Muscle of leg (tissue), 11 donors: ENCODE measurements around the gene MEN1. TPM values are rescaled to one million over a fixed set of nuclear protein-coding genes. Genes with fewer than 3 reads are reported as not detected.

Experiments used
- DNase-seq: peaks from one replicate; pipeline ENCODE4 v3.0.0; 2013
- H3K27ac ChIP-seq: one replicate; pipeline ENCODE4 v1.5.1; 2013; ENCODE audit warnings: mild to moderate bottlenecking, low read length, control low read depth
- H3K27me3 ChIP-seq: one replicate; pipeline ENCODE4 v1.6.1; 2013; ENCODE audit warnings: low read length; ENCODE audit not compliant: control insufficient read depth, insufficient read depth
- H3K36me3 ChIP-seq: one replicate; pipeline ENCODE4 v1.6.1; 2013; ENCODE audit warnings: low read length; ENCODE audit not compliant: control insufficient read depth, insufficient read depth
- H3K4me1 ChIP-seq: one replicate; pipeline ENCODE4 v1.6.1; 2013; ENCODE audit warnings: low read length; ENCODE audit not compliant: control insufficient read depth, insufficient read depth
- H3K4me3 ChIP-seq: one replicate; pipeline ENCODE4 v1.5.1; 2013; ENCODE audit warnings: low read length, control low read depth
- H3K9me3 ChIP-seq: replicated peaks from 2 replicates; pipeline ENCODE4 v1.6.1; 2013; ENCODE audit warnings: low read depth, low read length; ENCODE audit not compliant: control insufficient read depth
- WGBS: methylation state at CpG from one replicate; pipeline ENCODE4 v1.1.5; 2013; ENCODE audit warnings: missing lambda C conversion rate; ENCODE audit not compliant: insufficient coverage; 5-methylcytosine and 5-hydroxymethylcytosine counted together
- polyA plus RNA-seq, 8 donors: library from polyadenylated mRNA; unstranded; fragments of 120-200 nt; gene quantifications; one replicate each; pipeline versions ENCODE4 v1.2.1 to v1.2.3, GENCODE V29; 2013; ENCODE audit warnings: inconsistent platforms in 1 of 8, low replicate concordance in 1 of 8; ENCODE audit not compliant: insufficient read length in 8 of 8, insufficient read depth in 1 of 8
- total RNA-seq: library from RNA; stranded (reverse); fragments of 120-200 nt; gene quantifications from one replicate; pipeline ENCODE4 v1.2.4, GENCODE V29; 2013

The MEN1 gene
- total and polyA plus RNA-seq, 9 donors, result 7.5 to 28.1 (median 22.1) TPM

GRCh38 chr11:64838600-64839334 lies 28.4 kb upstream of the MEN1 start:
- H3K36me3 ChIP-seq, result no peaks in the 10 kb centered on the region
- H3K4me1 ChIP-seq, result peaks cover 2% of the 10 kb centered on the region
- no peaks in the 10 kb centered on the region for H3K9me3 ChIP-seq
- 91% methylated on average over 16 of the region's 28 CpGs for WGBS
- H3K4me3 ChIP-seq, result no peak overlapping the region
- DNase-seq, result no peak
- no peaks in the 10 kb centered on the region for H3K27me3 ChIP-seq
- no peak overlapping the region for H3K27ac ChIP-seq

- 87% methylated on average over 8 of the region's 10 CpGs for WGBS
- no peak for DNase-seq
- H3K9me3 ChIP-seq, result no peaks in the 10 kb centered on the region
- H3K27me3 ChIP-seq, result no peaks in the 10 kb centered on the region
- no peak overlapping the region for H3K4me3 ChIP-seq
- no peaks in the 10 kb centered on the region for H3K4me1 ChIP-seq
- no peaks in the 10 kb centered on the region for H3K36me3 ChIP-seq
- H3K27ac ChIP-seq, result no peak overlapping the region
Observed at GRCh38 chr11:64837887-64838351, 27.6 kb upstream of the MEN1 start.

- Histone ChIP-seq H3K27ac (no peak overlapping the region), H3K4me1 (no peaks in the 10 kb centered on the region), H3K27me3 (no peaks in the 10 kb centered on the region), H3K9me3 (no peaks in the 10 kb centered on the region), H3K4me3 (no peak overlapping the region), H3K36me3 (no peaks in the 10 kb centered on the region)
- 65% methylated on average over 8 of the region's 16 CpGs for WGBS
- no peak for DNase-seq
Observed at GRCh38 chr11:64836448-64837072, 26.2 kb upstream of the MEN1 start.

GRCh38 chr11:64835616-64836447 lies 25.5 kb upstream of the MEN1 start:
- Histone ChIP-seq H3K4me1 (no peaks in the 10 kb centered on the region), H3K27ac (no peak overlapping the region), H3K36me3 (no peaks in the 10 kb centered on the region), H3K4me3 (no peak overlapping the region), H3K9me3 (no peaks in the 10 kb centered on the region), H3K27me3 (no peaks in the 10 kb centered on the region)
- no peak for DNase-seq
- WGBS, result 83% methylated on average over 11 of the region's 17 CpGs

- Histone ChIP-seq H3K27ac (no peak overlapping the region), H3K27me3 (no peaks in the 10 kb centered on the region), H3K4me3 (no peak overlapping the region), H3K9me3 (no peaks in the 10 kb centered on the region), H3K4me1 (no peaks in the 10 kb centered on the region), H3K36me3 (no peaks in the 10 kb centered on the region)
- DNase-seq, result no peak
- 80% methylated on average over 26 of the region's 29 CpGs for WGBS
Observed at GRCh38 chr11:64834723-64835615, 24.6 kb upstream of the MEN1 start.

- no peaks in the 10 kb centered on the region for H3K9me3 ChIP-seq
- H3K27ac ChIP-seq, result no peak overlapping the region
- H3K4me3 ChIP-seq, result no peak overlapping the region
- no peaks in the 10 kb centered on the region for H3K4me1 ChIP-seq
- DNase-seq, result no peak
- H3K36me3 ChIP-seq, result no peaks in the 10 kb centered on the region
- no peaks in the 10 kb centered on the region for H3K27me3 ChIP-seq
- WGBS, result 87% methylated on average over 24 of the region's 25 CpGs
Observed at GRCh38 chr11:64834031-64834722, 23.8 kb upstream of the MEN1 start.

- WGBS, result 97% methylated on average over 5 of the region's 10 CpGs
- H3K36me3 ChIP-seq, result no peaks in the 10 kb centered on the region
- H3K9me3 ChIP-seq, result no peaks in the 10 kb centered on the region
- no peak for DNase-seq
- no peak overlapping the region for H3K27ac ChIP-seq
- H3K27me3 ChIP-seq, result no peaks in the 10 kb centered on the region
- H3K4me1 ChIP-seq, result no peaks in the 10 kb centered on the region
- H3K4me3 ChIP-seq, result no peak overlapping the region
Observed at GRCh38 chr11:64833509-64833908, 23.2 kb upstream of the MEN1 start.

- no peak for DNase-seq
Observed at GRCh38 chr11:64833198-64833502, 22.8 kb upstream of the MEN1 start.

GRCh38 chr11:64832467-64833197 lies 22.3 kb upstream of the MEN1 start:
- Histone ChIP-seq H3K4me1 (no peaks in the 10 kb centered on the region), H3K9me3 (no peaks in the 10 kb centered on the region), H3K27ac (no peak overlapping the region), H3K27me3 (no peaks in the 10 kb centered on the region), H3K4me3 (no peak overlapping the region), H3K36me3 (no peaks in the 10 kb centered on the region)
- WGBS, result 92% methylated on average over 16 of the region's 21 CpGs
- DNase-seq, result no peak

More at GRCh38 chr11:64833198-64833502, 22.8 kb upstream of the MEN1 start:
- H3K27ac ChIP-seq, result no peak overlapping the region
- no peaks in the 10 kb centered on the region for H3K27me3 ChIP-seq
- no peak overlapping the region for H3K4me3 ChIP-seq
- 80% methylated on average over 1 of the region's 12 CpGs for WGBS
- H3K4me1 ChIP-seq, result no peaks in the 10 kb centered on the region
- H3K9me3 ChIP-seq, result no peaks in the 10 kb centered on the region
- no peaks in the 10 kb centered on the region for H3K36me3 ChIP-seq
